ENCODE data around the gene FGD5. TPM values are rescaled to one million over a fixed set of nuclear protein-coding genes. Genes with fewer than 3 reads are reported as not detected.

Gene FGD5
- total and polyA plus RNA-seq, 7 experiments from 2014 or later: 0.37 TPM; not detected in 6

DNA sequence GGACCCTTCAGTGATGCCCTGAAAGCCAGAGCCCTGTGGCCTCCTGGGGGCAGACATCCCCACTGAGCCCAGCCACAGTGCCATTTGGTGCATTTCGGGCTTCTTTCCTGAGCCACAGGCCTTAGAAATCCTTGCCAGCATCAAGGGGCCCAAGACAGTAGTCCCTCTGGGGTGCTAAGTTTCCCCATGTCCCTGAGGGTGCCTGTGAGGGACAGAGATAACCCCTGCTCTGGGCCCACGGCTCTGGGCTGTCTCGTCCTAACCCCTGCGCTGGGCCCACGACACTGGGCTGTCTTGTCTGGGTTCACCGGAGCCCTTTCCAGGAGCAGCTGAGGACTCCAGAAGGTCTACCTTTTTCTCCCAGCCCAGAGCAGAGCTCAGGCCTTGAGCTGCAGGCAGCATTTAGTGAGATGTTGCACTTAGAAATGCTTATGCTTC is 45.1 kb upstream of the FGD5 start:
- CTCF ChIA-PET: no interaction called here
- Histone ChIP-seq H3K4me1 (ENCODE audit: control insufficient read depth in 2 of 2, insufficient read depth in 2 of 2, low read length in 2 of 2) (no peaks in the 10 kb centered on the region), H3K9me3 (ENCODE audit: control insufficient read depth in 2 of 3, low read length in 3 of 3) (no peaks in the 10 kb centered on the region), H3K27me3 (ENCODE audit: control insufficient read depth in 2 of 2, insufficient read depth in 2 of 2, low read length in 2 of 2) (no peaks in the 10 kb centered on the region), H3K27ac (ENCODE audit: low read depth, low read length) (no peak overlapping the region), H3K36me3 (ENCODE audit: control insufficient read depth in 2 of 3, insufficient read depth in 3 of 3, low read length in 3 of 3) (no peaks in the 10 kb centered on the region), H3K4me3 (ENCODE audit: low read length) (no peak overlapping the region)
- Mint-ChIP-seq H3K36me3 (peaks cover 0 to 2% (median 0%) of the 10 kb centered on the region in 5 donors), H3K4me1 (no peaks in the 10 kb centered on the region), H3K27me3 (peaks cover 0 to 3% (median 0%) of the 10 kb centered on the region in 5 donors), H3K27ac (no peak overlapping the region), H3K9me3 (peaks cover 0 to 14% (median 2%) of the 10 kb centered on the region in 11 donors), H3K4me3 (no peak overlapping the region)
- POLR2A ChIA-PET: no interaction called here
- intact Hi-C loops (cut with micrococcal nuclease): no loop called here
- ATAC-seq (no peak), DNase-seq (no peak)

GRCh38 chr3:14774431-14774830 is 44.3 kb upstream of the FGD5 start:
- Histone ChIP-seq H3K36me3 (ENCODE audit: control insufficient read depth in 2 of 3, insufficient read depth in 3 of 3, low read length in 3 of 3) (no peaks in the 10 kb centered on the region), H3K9me3 (ENCODE audit: control insufficient read depth in 2 of 3, low read length in 3 of 3) (peaks cover 0 to 2% (median 0%) of the 10 kb centered on the region in 3 experiments), H3K27ac (ENCODE audit: low read depth, low read length) (no peak overlapping the region), H3K4me1 (ENCODE audit: control insufficient read depth in 2 of 2, insufficient read depth in 2 of 2, low read length in 2 of 2) (no peaks in the 10 kb centered on the region), H3K4me3 (ENCODE audit: low read length) (no peak overlapping the region), H3K27me3 (ENCODE audit: control insufficient read depth in 2 of 2, insufficient read depth in 2 of 2, low read length in 2 of 2) (no peaks in the 10 kb centered on the region)
- H3K9me3 Mint-ChIP-seq: peaks cover 0 to 21% (median 7%) of the 10 kb centered on the region in 11 donors
- ChIA-PET CTCF (no interaction called here), POLR2A (no interaction called here)
- no peaks in the 10 kb centered on the region for H3K4me1 Mint-ChIP-seq
- H3K36me3 Mint-ChIP-seq: peaks cover 0 to 5% (median 0%) of the 10 kb centered on the region in 5 donors
- no peak overlapping the region for H3K4me3 Mint-ChIP-seq
- peaks cover 0 to 6% (median 0%) of the 10 kb centered on the region in 5 donors for H3K27me3 Mint-ChIP-seq
- no peak overlapping the region for H3K27ac Mint-ChIP-seq
- DNase-seq (peak in 1 of 9 donors; percentile 9), ATAC-seq (no peak)
- intact Hi-C loops (cut with micrococcal nuclease): no loop called here

GRCh38 chr3:14775011-14775410 is 43.8 kb upstream of the FGD5 start:
- Histone ChIP-seq H3K4me1 (ENCODE audit: control insufficient read depth in 2 of 2, insufficient read depth in 2 of 2, low read length in 2 of 2) (no peaks in the 10 kb centered on the region), H3K36me3 (ENCODE audit: control insufficient read depth in 2 of 3, insufficient read depth in 3 of 3, low read length in 3 of 3) (no peaks in the 10 kb centered on the region), H3K9me3 (ENCODE audit: control insufficient read depth in 2 of 3, low read length in 3 of 3) (peaks cover 0 to 2% (median 0%) of the 10 kb centered on the region in 3 experiments), H3K27me3 (ENCODE audit: control insufficient read depth in 2 of 2, insufficient read depth in 2 of 2, low read length in 2 of 2) (no peaks in the 10 kb centered on the region), H3K4me3 (ENCODE audit: low read length) (no peak overlapping the region), H3K27ac (ENCODE audit: low read depth, low read length) (no peak overlapping the region)
- ATAC-seq (no peak), DNase-seq (no peak)
- no peak overlapping the region for H3K4me3 Mint-ChIP-seq
- peaks cover 0 to 9% (median 6%) of the 10 kb centered on the region in 5 donors for H3K27me3 Mint-ChIP-seq
- intact Hi-C loops (cut with micrococcal nuclease): no loop called here
- H3K4me1 Mint-ChIP-seq: no peaks in the 10 kb centered on the region
- peaks cover 0 to 26% (median 9%) of the 10 kb centered on the region in 11 donors for H3K9me3 Mint-ChIP-seq
- ChIA-PET CTCF (no interaction called here), POLR2A (no interaction called here)
- no peak overlapping the region for H3K27ac Mint-ChIP-seq
- peaks cover 0 to 5% (median 0%) of the 10 kb centered on the region in 5 donors for H3K36me3 Mint-ChIP-seq

- H3K27ac ChIP-seq (ENCODE audit: low read depth, low read length): no peak overlapping the region
- intact Hi-C loops (cut with micrococcal nuclease): no loop called here
- Mint-ChIP-seq H3K36me3 (peaks cover 0 to 5% (median 0%) of the 10 kb centered on the region in 5 donors), H3K27me3 (peaks cover 0 to 9% (median 6%) of the 10 kb centered on the region in 5 donors), H3K27ac (no peak overlapping the region), H3K4me3 (no peak overlapping the region), H3K9me3 (peaks cover 0 to 26% (median 9%) of the 10 kb centered on the region in 11 donors), H3K4me1 (no peaks in the 10 kb centered on the region)
- H3K27me3 ChIP-seq (ENCODE audit: control insufficient read depth in 2 of 2, insufficient read depth in 2 of 2, low read length in 2 of 2): no peaks in the 10 kb centered on the region
- DNase-seq (peak in 1 of 9 donors; percentile 9), ATAC-seq (no peak)
- CTCF ChIA-PET: no interaction called here
- H3K36me3 ChIP-seq (ENCODE audit: control insufficient read depth in 2 of 3, insufficient read depth in 3 of 3, low read length in 3 of 3): no peaks in the 10 kb centered on the region
- H3K4me1 ChIP-seq (ENCODE audit: control insufficient read depth in 2 of 2, insufficient read depth in 2 of 2, low read length in 2 of 2): no peaks in the 10 kb centered on the region
- POLR2A ChIA-PET: interaction anchor here (0.6 kb wide), 1 partner anchor 549 kb away, joined by 3 read pairs; no protein-coding TSS in a partner anchor
- no peak overlapping the region for H3K4me3 ChIP-seq (ENCODE audit: low read length)
- H3K9me3 ChIP-seq (ENCODE audit: control insufficient read depth in 2 of 3, low read length in 3 of 3): peaks cover 0 to 2% (median 0%) of the 10 kb centered on the region in 3 experiments
These were observed 43.2 kb upstream of the FGD5 start for GRCh38 chr3:14775563-14775962.

DNA sequence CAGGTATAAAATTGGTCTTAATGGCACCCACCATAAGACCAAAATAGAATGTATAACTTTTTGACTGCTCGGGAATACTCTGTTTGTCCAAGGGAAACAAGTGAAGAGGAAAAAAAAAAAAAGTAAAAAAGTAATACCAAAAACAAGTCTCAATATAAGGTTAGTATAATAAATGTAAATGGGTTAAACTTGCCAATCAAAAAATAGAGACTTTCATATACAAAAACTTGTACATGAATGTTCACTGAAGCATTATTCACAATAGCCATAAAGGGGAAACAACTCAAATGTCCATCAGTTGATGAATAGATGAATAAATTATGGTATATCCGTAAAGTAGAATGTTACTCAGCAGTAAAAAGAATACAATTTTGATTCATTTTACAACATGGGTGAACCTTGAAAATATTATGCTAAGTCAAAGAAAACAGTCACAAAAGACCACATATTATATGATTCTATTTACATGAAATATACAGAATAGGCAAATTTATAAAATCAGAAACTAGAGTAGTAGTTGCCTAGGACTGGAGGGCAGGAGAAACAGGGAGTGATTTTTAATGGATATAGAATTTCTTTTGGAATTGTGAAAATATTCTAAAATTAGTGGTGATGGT is 39.6 kb upstream of the FGD5 start:
- DNase-seq: no peak
- peaks cover 0 to 22% (median 6%) of the 10 kb centered on the region in 5 donors for H3K27me3 Mint-ChIP-seq
- Histone ChIP-seq H3K4me3 (ENCODE audit: low read length) (no peak overlapping the region), H3K36me3 (ENCODE audit: control insufficient read depth in 2 of 3, insufficient read depth in 3 of 3, low read length in 3 of 3) (no peaks in the 10 kb centered on the region), H3K27ac (ENCODE audit: low read depth, low read length) (no peak overlapping the region), H3K9me3 (ENCODE audit: control insufficient read depth in 2 of 3, low read length in 3 of 3) (peaks cover 0 to 2% (median 0%) of the 10 kb centered on the region in 3 experiments), H3K4me1 (ENCODE audit: control insufficient read depth in 2 of 2, insufficient read depth in 2 of 2, low read length in 2 of 2) (no peaks in the 10 kb centered on the region), H3K27me3 (ENCODE audit: control insufficient read depth in 2 of 2, insufficient read depth in 2 of 2, low read length in 2 of 2) (no peaks in the 10 kb centered on the region)
- peaks cover 0 to 5% (median 0%) of the 10 kb centered on the region in 5 donors for H3K36me3 Mint-ChIP-seq
- no peak for ATAC-seq
- no peaks in the 10 kb centered on the region for H3K4me1 Mint-ChIP-seq
- intact Hi-C loops (cut with micrococcal nuclease): no loop called here
- CTCF ChIA-PET: interaction anchor here (1.3 kb wide), 1 partner anchor 142 kb away, joined by 3 read pairs; no protein-coding TSS in a partner anchor
- H3K27ac Mint-ChIP-seq: no peak overlapping the region
- H3K4me3 Mint-ChIP-seq: no peak overlapping the region
- POLR2A ChIA-PET: no interaction called here
- peaks cover 0 to 26% (median 9%) of the 10 kb centered on the region in 11 donors for H3K9me3 Mint-ChIP-seq

DNA sequence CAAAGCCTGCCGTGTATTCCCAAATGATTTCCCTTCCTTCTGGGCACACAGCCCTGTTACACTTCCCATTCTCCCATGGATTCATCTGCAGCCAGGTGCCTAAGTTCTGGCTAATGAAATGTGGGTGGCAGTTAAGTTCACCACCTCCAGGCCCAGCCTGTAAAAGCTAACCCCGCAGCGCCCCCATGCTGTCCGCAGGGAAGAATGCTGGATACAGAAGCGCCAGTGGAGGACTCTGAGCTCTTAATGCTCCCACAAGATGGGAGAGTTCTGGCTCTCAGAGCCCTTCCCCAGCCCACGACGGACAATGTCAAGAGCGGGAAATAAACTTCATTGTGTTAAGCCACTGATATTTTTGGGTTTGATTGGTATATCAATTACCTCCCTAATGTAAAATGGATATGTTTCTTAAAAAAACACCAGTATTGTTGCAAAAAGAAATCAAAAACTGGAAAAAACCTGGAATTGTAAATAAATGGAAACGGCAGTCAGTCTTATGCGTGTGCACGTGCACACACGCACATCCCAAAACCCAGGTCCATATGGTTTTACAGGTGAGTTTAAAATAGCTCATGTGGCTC is 37.7 kb upstream of the FGD5 start:
- Mint-ChIP-seq H3K27ac (no peak overlapping the region), H3K4me1 (no peaks in the 10 kb centered on the region), H3K9me3 (peaks cover 0 to 26% (median 9%) of the 10 kb centered on the region in 11 donors), H3K27me3 (peaks cover 0 to 22% (median 11%) of the 10 kb centered on the region in 5 donors), H3K4me3 (no peak overlapping the region), H3K36me3 (peaks cover 0 to 5% (median 0%) of the 10 kb centered on the region in 5 donors)
- H3K9me3 ChIP-seq (ENCODE audit: control insufficient read depth in 2 of 3, low read length in 3 of 3): peaks cover 0 to 2% (median 0%) of the 10 kb centered on the region in 3 experiments
- ATAC-seq: no peak
- intact Hi-C loops (cut with micrococcal nuclease): loop anchor here in 1 of 2 donors (2.0 to 10.0 kb wide), 2 partner anchors 106 to 146 kb away; partner anchors contain the start of gene C3orf20
- CTCF ChIA-PET: interaction anchor here (0.6 to 0.9 kb wide), 2 partner anchors 11 to 1000 kb away, joined by 3 to 4 read pairs; no protein-coding TSS in a partner anchor
- no peaks in the 10 kb centered on the region for H3K36me3 ChIP-seq (ENCODE audit: control insufficient read depth in 2 of 3, insufficient read depth in 3 of 3, low read length in 3 of 3)
- H3K27ac ChIP-seq (ENCODE audit: low read depth, low read length): no peak overlapping the region
- H3K27me3 ChIP-seq (ENCODE audit: control insufficient read depth in 2 of 2, insufficient read depth in 2 of 2, low read length in 2 of 2): no peaks in the 10 kb centered on the region
- H3K4me3 ChIP-seq (ENCODE audit: low read length): no peak overlapping the region
- no peaks in the 10 kb centered on the region for H3K4me1 ChIP-seq (ENCODE audit: control insufficient read depth in 2 of 2, insufficient read depth in 2 of 2, low read length in 2 of 2)
- POLR2A ChIA-PET: no interaction called here
- no peak for DNase-seq
